ENCODE data around the gene THSD4.
"Not testable (repeated sequence)": the region's sequence is repeated elsewhere in the genome, so short reads cannot be mapped to it uniquely, and the experiment has no call there.

The THSD4 gene

DNA sequence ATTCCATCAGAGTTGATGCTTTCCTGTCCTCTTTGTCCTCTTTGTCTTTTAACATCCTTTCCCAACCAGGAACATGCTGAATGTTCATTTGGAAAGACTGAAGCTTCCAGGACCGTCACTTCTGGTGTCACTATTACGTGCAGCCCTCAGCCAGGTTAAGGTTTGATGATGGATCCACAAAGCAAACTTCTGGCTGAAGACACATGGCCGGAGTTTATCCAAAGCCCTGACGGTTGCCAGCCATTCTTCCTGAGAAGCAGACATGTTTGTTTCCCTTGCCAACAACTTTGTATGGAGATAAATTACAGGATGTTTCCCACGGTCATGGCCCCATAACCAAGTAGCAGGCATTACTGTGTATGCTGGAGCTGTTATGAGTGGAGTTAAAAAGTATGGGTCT, 236.9 kb downstream of the THSD4 start:
- no peak for DNase-seq (ENCODE audit: low read depth)

DNA sequence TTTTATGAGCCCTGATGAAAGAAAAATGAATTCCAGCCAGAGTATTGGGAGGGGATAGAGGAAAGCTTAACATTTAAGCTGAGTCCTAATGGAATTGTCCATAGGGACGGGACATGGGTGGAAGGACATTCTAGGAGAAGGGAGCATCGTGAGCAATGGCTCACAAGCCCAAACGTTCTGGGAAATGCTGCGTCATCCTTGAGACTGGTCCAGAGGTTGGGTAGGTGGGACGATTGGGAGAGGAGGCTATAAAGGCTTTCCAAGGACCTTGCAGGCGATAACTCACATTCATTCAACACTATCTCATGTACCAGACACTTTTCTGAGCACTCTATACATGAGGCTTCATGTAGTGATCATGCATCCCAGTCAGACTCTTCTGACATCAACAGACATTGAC, 237.5 kb downstream of the THSD4 start:
- DNase-seq (ENCODE audit: low read depth), result no peak

DNA sequence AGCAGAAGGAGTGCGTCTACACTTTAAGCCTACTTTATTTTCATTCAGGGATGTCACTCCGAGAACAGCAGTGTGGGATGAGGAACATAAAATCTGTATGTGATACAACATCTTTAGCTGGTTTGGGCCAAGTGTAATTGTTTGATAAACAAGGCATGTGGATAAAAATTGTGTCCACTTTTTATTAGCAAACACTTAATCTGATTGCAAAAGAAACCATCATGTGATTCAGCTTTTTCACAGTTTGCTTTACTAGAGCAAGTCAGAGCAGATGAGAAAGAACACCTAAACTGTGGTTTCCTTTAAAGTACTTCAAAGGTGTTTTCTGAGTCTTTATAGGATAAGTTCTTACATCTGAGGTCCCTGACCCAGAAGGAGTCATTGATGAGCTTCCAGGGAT, 237.9 kb downstream of the THSD4 start:
- no peak for DNase-seq (ENCODE audit: low read depth)

DNA sequence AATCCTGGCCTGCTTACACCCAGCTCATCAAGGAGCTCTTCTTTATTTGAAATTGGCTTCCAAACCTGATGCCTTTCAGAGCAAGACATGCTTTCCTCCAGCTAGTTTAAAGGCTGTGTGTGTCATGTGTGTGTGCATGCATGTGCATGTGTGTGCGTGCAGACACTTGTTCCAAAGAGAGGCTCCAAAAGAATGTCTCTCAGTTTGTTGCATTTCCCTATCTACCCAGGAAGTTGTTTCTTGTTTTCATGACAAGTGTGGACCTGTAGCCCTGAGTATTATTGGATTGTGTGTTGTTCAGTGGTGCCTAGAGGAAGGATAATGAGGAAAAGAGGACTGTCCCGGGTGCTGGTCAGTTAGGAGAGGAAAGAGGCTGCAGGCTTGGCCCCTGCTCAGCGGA, 240.0 kb downstream of the THSD4 start:
- no peak for DNase-seq (ENCODE audit: low read depth)

DNA sequence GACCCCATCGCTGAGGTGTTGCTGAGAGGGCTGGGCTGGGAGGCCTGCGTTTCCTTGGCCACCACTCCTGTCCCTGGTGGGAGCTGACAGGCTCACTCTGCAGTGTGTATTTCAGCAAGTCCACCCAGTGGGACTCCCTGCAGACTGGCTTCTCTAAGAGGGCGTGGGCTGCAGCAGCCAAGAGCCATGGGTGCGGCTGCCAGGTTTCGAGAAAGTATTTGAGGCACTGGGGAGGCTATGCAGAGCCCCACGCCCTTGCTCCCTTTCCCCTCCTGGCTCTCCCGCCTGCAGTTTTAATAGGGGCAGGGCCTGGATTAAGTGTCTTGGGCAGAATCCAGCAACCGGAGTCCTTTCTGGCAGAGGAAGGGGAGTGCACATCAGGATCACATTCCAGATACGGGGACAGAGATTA, 242.1 kb downstream of the THSD4 start:
- DNase-seq (ENCODE audit: low read depth), result no peak

DNA sequence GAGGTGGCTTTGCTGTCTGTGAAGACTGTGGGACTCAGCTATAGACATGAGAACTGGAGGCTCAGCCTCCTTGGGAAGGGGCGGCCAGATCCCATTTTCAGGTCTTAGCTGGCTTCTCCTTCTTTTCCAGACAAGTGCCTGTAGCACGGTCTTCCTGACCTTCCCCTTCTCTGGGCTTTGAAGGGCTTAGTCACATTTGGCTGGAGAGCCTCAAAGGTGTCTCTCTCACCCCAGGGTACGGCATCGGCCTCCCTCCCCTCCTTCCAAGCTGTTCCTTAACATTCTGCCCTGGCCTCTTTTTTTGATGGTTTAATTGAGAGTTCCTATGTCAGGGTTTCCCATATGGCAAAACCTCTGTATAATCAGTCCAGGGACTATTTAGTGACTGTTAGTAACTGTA, 242.7 kb downstream of the THSD4 start:
- DNase-seq (ENCODE audit: low read depth), result no peak

DNA sequence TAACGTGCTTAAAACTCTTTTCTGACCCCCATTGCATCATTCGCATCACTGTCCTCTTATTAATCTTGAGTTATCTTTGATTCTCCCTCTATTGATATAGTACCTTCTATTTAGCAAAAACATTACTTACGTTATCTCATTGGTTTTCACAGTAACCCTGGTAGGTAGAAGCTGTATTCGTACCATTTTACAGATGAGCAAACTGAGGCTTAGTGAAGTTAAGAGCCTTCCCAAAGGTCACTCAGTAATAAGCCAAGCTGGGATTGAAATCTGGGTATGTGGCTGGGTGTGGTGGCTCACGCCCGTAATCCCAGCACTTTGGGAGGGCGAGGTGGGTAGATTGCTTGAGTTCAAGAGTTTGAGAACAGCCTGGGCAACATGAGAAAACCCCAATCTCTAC, 244.0 kb downstream of the THSD4 start:
- DNase-seq (ENCODE audit: low read depth), result no peak

DNA sequence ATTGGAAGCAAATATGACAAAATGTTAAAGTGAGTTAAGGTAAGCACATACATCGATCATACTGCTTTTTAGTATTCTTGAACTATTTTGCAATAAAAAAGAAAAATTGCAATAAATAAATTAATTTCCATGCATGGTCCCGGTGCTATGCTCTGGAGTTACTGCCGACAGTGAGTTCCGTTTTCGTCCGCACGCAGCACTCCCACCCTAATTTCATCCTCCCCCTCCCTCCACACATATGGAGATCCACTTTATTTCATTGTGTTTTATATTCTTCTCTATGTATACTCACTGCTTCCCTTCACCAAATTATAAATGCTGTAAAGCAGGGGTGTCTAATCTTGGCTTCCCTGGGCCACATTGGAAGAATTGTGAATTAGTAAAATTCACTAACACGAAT, 247.3 kb downstream of the THSD4 start:
- no peak for DNase-seq (ENCODE audit: low read depth)

DNA sequence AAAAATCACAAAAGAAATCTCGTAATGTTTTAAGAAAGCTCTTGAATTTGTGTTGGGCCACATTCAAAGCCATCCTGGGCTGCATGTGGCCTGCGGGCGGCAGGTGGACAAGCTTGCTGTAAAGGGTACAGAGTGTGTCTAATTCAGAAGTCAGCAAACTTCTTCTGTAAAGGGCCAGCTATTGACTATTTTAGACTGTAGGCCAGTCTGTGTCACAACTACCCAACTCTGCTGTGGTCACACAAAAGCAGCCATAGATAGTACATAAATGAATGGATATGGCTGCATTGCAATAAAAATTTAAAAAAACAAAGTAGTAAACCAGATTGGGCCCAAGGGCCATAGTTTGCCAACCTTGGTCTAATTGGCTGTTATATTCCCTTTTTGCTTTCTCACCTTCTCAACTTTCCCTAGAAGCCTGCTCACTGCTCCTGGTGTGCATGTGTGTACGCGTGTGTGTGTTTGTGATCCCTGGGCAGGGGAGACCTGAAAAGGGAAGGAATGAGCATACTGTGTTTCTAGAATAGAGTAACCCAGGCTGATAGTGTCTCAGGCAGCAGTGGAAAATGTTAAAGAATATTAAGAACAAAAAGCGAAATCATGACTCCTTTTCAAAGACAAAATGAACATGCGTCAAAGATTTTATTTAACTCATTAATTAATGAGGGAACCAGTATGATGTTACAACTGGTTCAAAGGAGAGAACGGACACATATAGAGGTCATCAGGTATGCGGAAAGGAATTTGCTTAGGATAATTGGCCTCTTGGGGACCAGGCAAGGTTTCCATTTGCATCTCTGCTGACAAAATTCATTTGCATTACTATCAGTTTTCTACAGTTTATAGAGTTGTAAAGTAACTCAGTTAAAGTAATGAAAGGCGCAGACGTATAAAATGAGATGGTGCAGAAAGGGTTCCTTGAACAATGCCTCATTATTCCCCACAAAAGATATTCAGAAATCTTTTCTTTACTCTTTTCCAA, 248.0 kb downstream of the THSD4 start:
- no peak for DNase-seq (ENCODE audit: low read depth)

DNA sequence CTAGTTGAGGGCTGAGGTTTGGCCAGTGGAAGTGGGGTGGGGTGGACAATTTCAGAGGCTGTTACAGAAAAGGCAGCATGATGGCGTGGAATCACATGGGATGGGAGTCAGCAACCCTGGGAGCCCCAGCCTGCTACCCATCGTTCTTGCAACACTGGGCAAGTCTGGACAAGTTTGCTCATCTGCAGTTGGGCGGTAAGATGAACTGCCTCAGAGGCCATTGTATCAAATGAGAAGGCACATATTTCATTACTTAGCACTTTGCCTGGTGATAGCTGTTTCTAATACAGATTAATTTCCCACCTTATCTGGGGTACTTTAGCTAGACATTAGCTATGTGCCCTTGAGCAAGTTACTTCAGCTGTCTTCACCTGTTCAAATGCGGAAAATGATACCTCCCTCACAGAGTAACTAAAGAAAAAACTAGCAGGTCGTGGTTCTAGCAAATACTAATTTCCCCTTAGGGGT, 248.9 kb downstream of the THSD4 start:
- DNase-seq (ENCODE audit: low read depth), result no peak

DNA sequence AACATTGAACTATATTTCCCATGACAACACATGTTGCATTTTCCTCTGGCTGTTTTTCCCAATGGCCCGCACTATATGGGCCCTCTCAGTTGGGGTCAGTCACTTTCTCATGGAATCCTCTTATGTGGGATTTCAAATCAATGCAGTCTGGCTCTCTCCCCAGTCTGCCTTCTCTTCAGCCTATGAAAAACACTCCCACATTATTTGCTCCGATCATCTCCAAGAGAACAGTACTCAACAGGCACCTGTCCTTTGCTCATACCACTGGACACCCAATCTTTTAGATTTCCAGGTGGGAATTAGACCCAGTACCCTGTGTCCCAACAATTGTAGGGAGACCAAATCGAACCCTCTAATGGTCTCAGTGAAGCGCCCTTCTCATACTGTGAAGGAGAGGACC, 251.3 kb downstream of the THSD4 start:
- no peak for DNase-seq (ENCODE audit: low read depth)

DNA sequence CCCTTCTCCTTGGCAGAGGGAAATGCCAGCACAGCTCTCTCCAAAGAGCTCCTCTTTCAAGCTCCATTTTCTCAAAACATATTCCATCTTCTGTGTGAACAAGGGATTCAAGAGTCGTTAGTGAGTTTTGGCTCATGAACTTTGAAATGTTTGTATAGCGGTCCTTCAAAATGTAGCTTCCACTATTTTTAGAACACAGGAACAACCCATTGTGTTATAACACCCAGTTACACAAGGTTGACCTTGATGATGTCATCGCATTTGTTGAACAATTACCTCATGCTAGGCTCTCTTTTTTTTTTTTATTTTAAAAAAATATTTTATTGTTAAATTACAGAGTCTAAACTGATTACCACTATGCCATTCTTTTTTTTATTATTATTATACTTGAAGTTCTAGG, 251.7 kb downstream of the THSD4 start:
- DNase-seq (ENCODE audit: low read depth), result no peak

DNA sequence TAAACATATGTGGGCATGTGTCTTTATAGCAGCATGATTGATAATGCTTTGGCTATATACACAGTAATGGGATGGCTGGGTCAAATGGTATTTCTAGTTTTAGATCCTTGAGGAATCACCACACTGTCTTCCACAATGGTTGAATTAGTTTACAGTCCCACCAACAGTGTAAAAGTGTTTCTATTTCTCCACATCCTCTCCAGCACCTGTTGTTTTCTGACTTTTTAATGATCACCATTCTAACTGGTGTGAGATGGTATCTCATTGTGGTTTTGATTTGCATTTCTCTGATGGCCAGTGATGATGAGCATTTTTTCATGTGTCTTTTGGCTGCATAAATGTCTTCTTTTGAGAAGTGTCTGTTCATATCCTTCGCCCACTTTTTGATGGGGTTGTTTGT, 252.5 kb downstream of the THSD4 start:
- not testable (repeated sequence) for DNase-seq (ENCODE audit: low read depth)

DNA sequence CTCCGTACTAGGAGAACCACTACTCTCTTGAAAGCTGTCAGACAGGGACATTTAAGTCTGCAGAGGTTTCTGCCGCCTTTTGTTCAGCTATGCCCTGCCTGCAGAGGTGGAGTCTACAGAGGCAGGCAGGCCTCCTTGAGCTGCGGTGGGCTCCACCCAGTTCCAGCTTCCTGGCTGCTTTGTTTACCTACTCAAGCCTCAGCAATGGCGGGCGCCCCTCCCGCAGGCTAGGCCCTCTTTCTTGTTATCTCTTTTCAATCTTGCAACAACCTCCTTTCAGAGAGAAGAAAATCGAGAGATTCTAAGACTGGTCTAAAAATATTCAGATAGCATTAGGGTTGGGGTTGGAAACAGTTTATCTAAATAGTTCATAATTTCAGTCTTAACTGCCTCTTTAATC, 257.5 kb downstream of the THSD4 start:
- DNase-seq (ENCODE audit: low read depth), result not testable (repeated sequence)

DNA sequence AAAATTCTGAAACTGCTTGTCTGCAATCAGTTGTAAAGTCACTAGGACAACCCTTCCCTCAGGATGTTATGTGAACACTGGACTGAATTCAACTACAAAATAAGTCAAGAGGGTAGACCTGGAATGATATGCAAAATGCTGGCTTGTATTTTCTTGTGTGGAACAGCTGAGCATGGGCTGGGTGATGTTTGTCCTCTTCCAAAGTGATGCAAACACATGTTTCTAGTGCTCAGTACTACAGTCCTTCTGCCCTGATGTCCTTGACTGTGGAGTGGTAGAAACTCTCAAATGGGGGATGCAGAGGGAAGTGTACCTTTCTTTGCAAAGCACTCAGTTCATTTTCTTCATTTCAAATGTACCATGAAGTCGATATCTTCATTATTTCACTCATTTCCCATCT, 258.6 kb downstream of the THSD4 start:
- no peak for DNase-seq (ENCODE audit: low read depth)

DNA sequence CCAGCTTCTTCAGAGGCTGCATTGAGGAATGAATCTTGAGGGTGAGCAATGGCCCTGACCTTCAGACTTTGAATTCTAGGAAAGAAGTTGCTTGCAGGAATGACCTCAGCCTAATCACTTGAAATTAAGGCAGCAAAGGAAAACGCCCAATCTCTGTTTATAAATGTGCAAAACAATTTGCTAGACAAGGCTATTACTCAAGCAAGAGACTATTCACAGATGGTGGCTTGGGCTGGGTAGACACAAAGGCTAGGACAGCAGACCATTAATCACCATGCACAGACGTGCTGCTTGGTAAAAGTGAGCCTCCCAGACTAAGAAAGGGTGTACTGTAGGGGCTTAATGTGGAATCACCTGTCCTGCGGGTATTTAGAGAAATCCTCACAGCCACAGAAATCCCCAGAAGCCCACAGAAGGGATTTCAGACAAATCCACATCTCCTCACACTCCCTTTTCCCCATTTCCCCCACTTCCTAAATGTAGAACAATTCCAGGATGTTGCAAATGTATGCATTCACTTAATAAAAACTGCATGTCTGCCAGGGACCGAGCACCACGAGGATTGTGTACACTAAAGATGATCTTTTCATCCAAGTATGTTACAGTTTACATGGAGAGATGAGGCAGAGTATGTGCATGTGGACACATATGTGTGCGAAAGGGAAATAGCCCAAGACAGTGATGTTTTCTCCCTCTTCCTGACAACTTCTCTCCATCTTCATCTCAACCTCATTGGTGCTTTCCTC, 259.5 kb downstream of the THSD4 start:
- DNase-seq (ENCODE audit: low read depth), result no peak

DNA sequence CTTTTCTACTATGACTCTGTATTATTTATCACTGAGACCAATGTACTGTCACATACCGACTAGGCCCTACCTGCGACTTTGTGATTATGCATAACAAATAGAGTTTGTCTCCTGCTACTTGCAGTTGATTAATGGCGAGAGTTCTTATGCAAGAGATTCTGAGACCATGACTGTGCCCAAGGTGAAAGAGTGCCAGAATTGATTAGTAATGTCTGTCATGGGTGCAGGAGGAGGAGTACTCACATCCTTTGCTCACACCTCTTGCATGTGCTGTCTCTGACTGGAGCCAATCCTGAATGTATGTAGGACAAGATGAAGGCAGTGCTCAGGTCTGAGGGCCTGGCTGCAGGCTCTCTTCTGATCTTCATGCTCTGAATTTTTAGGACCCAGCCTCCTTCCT, 260.7 kb downstream of the THSD4 start:
- DNase-seq (ENCODE audit: low read depth), result no peak

DNA sequence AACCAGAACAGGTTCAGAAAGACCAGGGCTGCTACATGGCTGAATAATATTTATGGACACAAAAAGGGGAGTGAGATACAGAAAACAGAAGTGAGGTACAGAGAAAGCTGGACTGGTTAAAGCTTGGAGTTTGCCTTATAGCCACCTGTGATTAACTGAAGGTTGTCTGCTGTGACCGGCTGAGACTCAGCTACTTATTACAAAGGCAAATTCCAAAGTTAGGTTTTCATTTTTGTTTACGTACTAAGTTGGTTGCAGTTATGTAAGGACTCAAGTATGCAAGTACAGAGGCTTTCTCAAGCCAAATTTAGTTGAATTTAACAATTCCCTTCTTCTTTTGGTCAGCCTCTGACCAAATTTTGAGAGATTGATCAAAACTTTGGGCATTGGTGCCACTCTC, 264.6 kb downstream of the THSD4 start:
- no peak for DNase-seq (ENCODE audit: low read depth)

DNA sequence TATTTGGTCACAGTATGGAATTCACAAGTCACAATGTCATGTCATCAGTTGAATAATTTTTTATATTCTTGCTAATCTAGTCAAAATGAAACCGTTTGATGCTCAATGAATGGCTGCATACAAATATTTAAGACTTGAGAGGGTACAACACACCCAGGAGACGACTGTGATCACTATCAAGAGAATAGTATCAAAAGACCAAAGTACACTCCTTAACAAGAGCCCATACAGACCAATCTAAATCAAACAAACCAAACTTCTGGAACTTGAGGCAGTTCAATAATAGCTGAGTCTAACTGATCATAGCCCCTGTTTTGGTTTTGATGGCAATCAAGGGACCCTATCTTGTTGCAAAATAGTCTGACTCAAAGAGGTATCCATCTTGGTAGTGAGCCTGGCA, 265.1 kb downstream of the THSD4 start:
- no peak for DNase-seq (ENCODE audit: low read depth)

DNA sequence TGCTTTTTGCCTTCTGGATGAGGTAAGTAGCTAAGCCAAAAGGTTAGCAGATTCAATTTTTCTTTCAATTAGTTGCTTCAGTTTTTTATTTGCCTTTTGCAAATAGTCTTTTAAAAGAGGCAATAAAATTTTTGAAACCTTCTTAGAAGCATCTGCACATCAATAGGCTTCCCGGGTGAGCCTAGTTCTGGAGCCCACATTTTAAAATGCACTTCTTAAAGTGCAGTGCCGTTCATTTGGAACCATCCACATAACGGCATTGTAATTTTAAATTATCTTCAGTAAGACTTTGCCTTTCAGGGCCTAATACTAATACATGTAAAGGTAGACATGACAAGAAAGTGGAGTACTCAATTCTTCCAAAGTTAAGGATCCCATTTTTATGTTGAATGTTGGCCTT, 269.2 kb downstream of the THSD4 start:
- no peak for DNase-seq (ENCODE audit: low read depth)

DNA sequence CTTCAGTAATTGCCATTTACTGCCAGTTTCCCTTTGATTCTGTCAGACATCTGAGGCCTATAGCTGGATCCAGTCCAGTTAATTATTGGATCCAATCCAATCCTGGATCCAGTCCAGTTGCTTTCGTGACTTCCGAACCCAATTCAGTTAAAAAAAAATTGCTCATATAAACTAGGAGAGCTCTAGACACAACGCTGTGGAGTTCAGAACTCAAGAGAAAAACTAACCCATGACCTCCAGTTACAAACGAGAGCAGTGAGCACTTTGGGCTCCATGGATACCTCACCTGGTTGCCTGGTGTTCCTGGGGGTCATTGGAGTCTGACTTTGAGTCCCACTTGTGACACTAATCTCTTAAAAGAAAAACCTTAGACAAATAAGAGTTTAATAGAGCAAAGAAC, 269.8 kb downstream of the THSD4 start:
- no peak for DNase-seq (ENCODE audit: low read depth)

DNA sequence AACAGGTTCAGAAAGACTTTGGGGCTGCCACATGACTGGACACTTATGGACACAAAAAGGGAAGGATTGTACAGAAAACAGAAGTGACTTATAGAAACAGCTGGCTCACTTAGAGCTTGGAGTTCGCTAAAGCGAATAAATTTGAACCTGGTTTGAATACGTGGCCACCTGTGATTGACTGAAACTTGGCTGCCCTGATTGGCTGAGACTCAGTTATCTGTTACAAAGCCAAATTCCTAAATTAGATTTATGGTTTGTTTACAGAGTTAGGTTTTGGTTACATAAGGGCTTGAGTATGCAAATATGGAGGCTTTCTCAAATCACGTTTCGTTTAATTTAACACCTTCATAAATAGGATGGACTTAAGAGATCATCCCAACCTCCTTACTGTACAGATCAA, 270.2 kb downstream of the THSD4 start:
- DNase-seq (ENCODE audit: low read depth), result no peak

DNA sequence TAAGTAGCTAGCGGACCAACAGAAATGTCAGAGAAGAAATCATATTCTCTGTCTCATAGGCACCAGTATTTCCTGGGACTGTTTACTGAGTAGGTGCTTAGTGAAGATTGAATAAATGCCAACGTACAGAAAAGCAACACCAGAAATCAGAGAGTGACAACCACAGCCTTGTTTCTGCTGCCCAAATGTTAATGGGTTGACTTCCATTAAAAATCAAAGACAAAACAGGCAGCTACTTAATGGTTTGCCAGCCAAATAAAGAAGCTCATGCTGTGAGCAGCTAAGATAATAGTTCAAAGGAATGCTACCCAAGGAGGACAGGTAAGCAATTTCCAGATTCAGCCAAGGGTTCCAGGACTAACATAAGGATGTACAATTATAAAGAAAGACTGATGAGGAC, 270.7 kb downstream of the THSD4 start:
- no peak for DNase-seq (ENCODE audit: low read depth)
